ENCODE results near the gene WDR46.

GRCh38 chr6:33305052-33305451 lies 16.0 kb upstream of the WDR46 start:
- TF ChIP-seq ATF3 (IDR thresholded peaks at IDR 0.05) (no peak), POLR2A (IDR thresholded peaks at IDR 0.05; ENCODE audit: borderline replicate concordance, extremely low read depth, insufficient read depth, insufficient read length) (no peak), CEBPB (IDR thresholded peaks at IDR 0.05; ENCODE audit: low read depth) (no peak), CTCF (IDR thresholded peaks at IDR 0.05 in 2 of 3, conservative IDR thresholded peaks at IDR 0.05 in 1 of 3; ENCODE audit: borderline replicate concordance in 1 of 3, insufficient read depth in 1 of 3, low read depth in 2 of 3, low read length in 2 of 3) (no peak), REST (IDR thresholded peaks at IDR 0.05; ENCODE audit: low read depth) (no peak), YY1 (IDR thresholded peaks at IDR 0.05; ENCODE audit: extremely low read depth, insufficient replicate concordance, low read depth, low read length) (no peak), SIN3A (IDR thresholded peaks at IDR 0.05; ENCODE audit: low read depth) (no peak), FOSL1 (IDR thresholded peaks at IDR 0.05; ENCODE audit: low read depth) (no peak), EZH2 (IDR thresholded peaks at IDR 0.05) (no peak), POLR2AphosphoS5 (IDR thresholded peaks at IDR 0.05; ENCODE audit: low read depth, low read length) (no peak)

All from HCT116 (cell line).